ENCODE results near the gene SGMS1. TPM values are rescaled to one million over a fixed set of nuclear protein-coding genes. Genes with fewer than 3 reads are reported as not detected.

Gene SGMS1
- total and polyA plus RNA-seq, 2 donors (not counting 1 experiment from before 2014, with no cell fraction given) = 10.0 to 43.5 TPM

- no peaks in the 10 kb centered on the region for H3K9me3 ChIP-seq (ENCODE audit: control extremely low read depth in 1 of 3, control insufficient read depth in 2 of 3, insufficient read depth in 1 of 3, low read length in 2 of 3)
- H3K27me3 Mint-ChIP-seq = no peaks in the 10 kb centered on the region
- CTCF ChIA-PET = no interaction called here
- POLR2A ChIA-PET = no interaction called here
- H3K4me2 ChIP-seq (replicated peaks; ENCODE audit: low read depth, low read length, poor library complexity, severe bottlenecking) = no peak overlapping the region
- H3K4me1 ChIP-seq (ENCODE audit: control insufficient read depth in 2 of 2, insufficient read depth in 2 of 2, low read length in 2 of 2) = no peaks in the 10 kb centered on the region
- DNase-seq (no peak), ATAC-seq (ENCODE audit: low read depth) (no peak)
- H3K27ac ChIP-seq (ENCODE audit: low read length in 2 of 2) = no peak overlapping the region
- H3K4me3 Mint-ChIP-seq = no peak overlapping the region
- no peak overlapping the region for H3K4me3 ChIP-seq (ENCODE audit: control extremely low read depth in 1 of 5, extremely low read depth in 1 of 5, insufficient read depth in 1 of 5, low read depth in 2 of 5, low read length in 4 of 5)
- no peak for TF ChIP-seq EZH2 (IDR thresholded peaks at IDR 0.05; ENCODE audit: borderline replicate concordance, insufficient read depth, low read depth, low read length, poor library complexity, severe bottlenecking)
- TF ChIP-seq CTCF (IDR thresholded peaks at IDR 0.05) = no peak
- H3K27me3 ChIP-seq (replicated peaks in 1 of 4; ENCODE audit: control extremely low read depth in 1 of 4, control insufficient read depth in 3 of 4, insufficient read depth in 4 of 4, low read length in 3 of 4) = no peaks in the 10 kb centered on the region
- over 99% methylated on average over 19 of the region's 30 CpGs for WGBS (ENCODE audit: insufficient coverage)
- H3K9me3 Mint-ChIP-seq (ENCODE audit: insufficient read depth) = no peaks in the 10 kb centered on the region
- H3K79me2 ChIP-seq (ENCODE audit: control insufficient read depth, insufficient read depth, low read length) = no peaks in the 10 kb centered on the region
- intact Hi-C loops (cut with micrococcal nuclease) = no loop called here
- no peaks in the 10 kb centered on the region for H4K20me1 ChIP-seq (ENCODE audit: control insufficient read depth, insufficient read depth, low read length, poor library complexity, severe bottlenecking)
- H2AFZ ChIP-seq (ENCODE audit: insufficient read depth, low read depth, low read length, poor library complexity, severe bottlenecking) = no peak overlapping the region
- no peaks in the 10 kb centered on the region for H3K4me1 Mint-ChIP-seq
- H3K27ac Mint-ChIP-seq = no peak overlapping the region
- no peak overlapping the region for H3K9ac ChIP-seq (ENCODE audit: low read length)
- H3K36me3 ChIP-seq (replicated peaks in 1 of 2; ENCODE audit: control extremely low read depth in 1 of 2, control insufficient read depth in 1 of 2, extremely low read depth in 1 of 2, insufficient read depth in 2 of 2, low read length in 1 of 2) = peaks cover 0 to 10% of the 10 kb centered on the region in 2 experiments
Observed at GRCh38 chr10:50631052-50631451, 7.3 kb upstream of the SGMS1 start.

GRCh38 chr10:50629495-50630122, 5.9 kb upstream of the SGMS1 start:
- H3K27me3 Mint-ChIP-seq = no peaks in the 10 kb centered on the region
- Histone ChIP-seq H3K4me3 (ENCODE audit: control extremely low read depth in 1 of 5, extremely low read depth in 1 of 5, insufficient read depth in 1 of 5, low read depth in 2 of 5, low read length in 4 of 5) (no peak overlapping the region), H3K79me2 (ENCODE audit: control insufficient read depth, insufficient read depth, low read length) (no peaks in the 10 kb centered on the region), H3K27ac (ENCODE audit: low read length in 2 of 2) (no peak overlapping the region), H3K9me3 (ENCODE audit: control extremely low read depth in 1 of 3, control insufficient read depth in 2 of 3, insufficient read depth in 1 of 3, low read length in 2 of 3) (no peaks in the 10 kb centered on the region), H2AFZ (ENCODE audit: insufficient read depth, low read depth, low read length, poor library complexity, severe bottlenecking) (no peak overlapping the region), H3K27me3 (replicated peaks in 1 of 4; ENCODE audit: control extremely low read depth in 1 of 4, control insufficient read depth in 3 of 4, insufficient read depth in 4 of 4, low read length in 3 of 4) (no peaks in the 10 kb centered on the region), H3K4me2 (replicated peaks; ENCODE audit: low read depth, low read length, poor library complexity, severe bottlenecking) (no peak overlapping the region), H3K9ac (ENCODE audit: low read length) (no peak overlapping the region), H3K4me1 (ENCODE audit: control insufficient read depth in 2 of 2, insufficient read depth in 2 of 2, low read length in 2 of 2) (peaks cover 6 to 8% of the 10 kb centered on the region in 2 donors), H3K36me3 (replicated peaks in 1 of 2; ENCODE audit: control extremely low read depth in 1 of 2, control insufficient read depth in 1 of 2, extremely low read depth in 1 of 2, insufficient read depth in 2 of 2, low read length in 1 of 2) (peaks cover 0 to 10% of the 10 kb centered on the region in 2 experiments), H4K20me1 (ENCODE audit: control insufficient read depth, insufficient read depth, low read length, poor library complexity, severe bottlenecking) (no peaks in the 10 kb centered on the region)
- TF ChIP-seq EZH2 (IDR thresholded peaks at IDR 0.05; ENCODE audit: borderline replicate concordance, insufficient read depth, low read depth, low read length, poor library complexity, severe bottlenecking) (no peak), CTCF (IDR thresholded peaks at IDR 0.05) (no peak)
- no peaks in the 10 kb centered on the region for H3K9me3 Mint-ChIP-seq (ENCODE audit: insufficient read depth)
- H3K4me3 Mint-ChIP-seq = no peak overlapping the region
- CTCF ChIA-PET = no interaction called here
- ATAC-seq (ENCODE audit: low read depth) = no peak
- DNase-seq = no peak
- intact Hi-C loops (cut with micrococcal nuclease) = loop anchor here (10.0 kb wide), 2 partner anchors 175 to 355 kb away; no protein-coding TSS in a partner anchor
- H3K27ac Mint-ChIP-seq = no peak overlapping the region
- 48% methylated on average over 2 of the region's 3 CpGs for WGBS (ENCODE audit: insufficient coverage)
- peaks cover 8% of the 10 kb centered on the region for H3K4me1 Mint-ChIP-seq
- POLR2A ChIA-PET = no interaction called here
